HT1080 (cell line): Measurements from ENCODE around the gene ACAA2. TPM values are rescaled to one million over a fixed set of nuclear protein-coding genes. Genes with fewer than 3 reads are reported as not detected.
"Not testable (repeated sequence)": the region's sequence is repeated elsewhere in the genome, so short reads cannot be mapped to it uniquely, and the experiment has no call there.

Experiments used
- DNase-seq: peaks from one replicate; pipeline ENCODE4 v3.0.0-alpha.2; 2015; ENCODE audit warnings: low read depth
- total RNA-seq: library from RNA; depleted of rRNA; stranded (reverse); fragments of >200 nt; shearing (Covaris generic); gene quantifications from 2 replicates; pipeline ENCODE4 v1.2.3, GENCODE V29; 2014

The ACAA2 gene
- total RNA-seq, 1 experiment from 2014 or later: 36.7 TPM

- peak; percentile 28 for DNase-seq
Observed at GRCh38 chr18:49812286-49813068, 856 bp downstream of the ACAA2 start.

DNA sequence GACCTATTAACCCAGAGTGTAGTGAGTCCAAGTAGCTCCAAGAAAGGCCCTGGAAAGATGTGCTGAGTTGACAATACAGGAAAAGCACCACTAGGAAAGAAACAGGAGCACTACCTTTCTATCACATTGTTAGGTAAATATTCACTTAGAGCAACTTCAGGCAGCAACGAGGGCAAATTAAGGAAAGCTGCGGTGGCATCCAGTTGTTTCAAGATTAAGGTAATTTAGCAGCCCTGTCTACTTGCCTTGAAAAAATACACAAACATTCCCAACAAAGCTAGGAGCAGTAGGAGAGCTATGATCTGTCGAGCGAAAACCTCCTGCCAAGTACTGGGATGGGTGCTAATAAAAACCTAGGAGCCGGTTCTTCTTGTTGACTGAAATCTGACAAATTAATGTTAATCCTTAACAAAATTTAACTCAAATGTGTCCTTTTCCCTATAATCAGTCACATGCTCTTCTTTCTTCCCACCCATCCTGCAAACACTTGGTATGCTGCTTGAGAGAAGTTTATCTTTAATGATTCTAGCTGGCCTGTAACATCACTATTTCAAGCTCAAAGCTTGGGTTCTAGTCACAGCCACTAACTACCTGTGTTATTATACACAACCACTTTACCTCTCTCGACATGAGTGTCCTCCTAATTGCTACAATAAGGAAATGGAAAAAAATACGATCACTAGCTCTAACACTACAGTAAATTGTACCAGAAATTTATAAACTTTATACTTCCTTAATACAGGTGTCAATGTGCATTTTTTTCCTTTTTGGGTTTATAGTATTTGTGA lies 2.0 kb downstream of the ACAA2 start:
- no peak for DNase-seq

DNA sequence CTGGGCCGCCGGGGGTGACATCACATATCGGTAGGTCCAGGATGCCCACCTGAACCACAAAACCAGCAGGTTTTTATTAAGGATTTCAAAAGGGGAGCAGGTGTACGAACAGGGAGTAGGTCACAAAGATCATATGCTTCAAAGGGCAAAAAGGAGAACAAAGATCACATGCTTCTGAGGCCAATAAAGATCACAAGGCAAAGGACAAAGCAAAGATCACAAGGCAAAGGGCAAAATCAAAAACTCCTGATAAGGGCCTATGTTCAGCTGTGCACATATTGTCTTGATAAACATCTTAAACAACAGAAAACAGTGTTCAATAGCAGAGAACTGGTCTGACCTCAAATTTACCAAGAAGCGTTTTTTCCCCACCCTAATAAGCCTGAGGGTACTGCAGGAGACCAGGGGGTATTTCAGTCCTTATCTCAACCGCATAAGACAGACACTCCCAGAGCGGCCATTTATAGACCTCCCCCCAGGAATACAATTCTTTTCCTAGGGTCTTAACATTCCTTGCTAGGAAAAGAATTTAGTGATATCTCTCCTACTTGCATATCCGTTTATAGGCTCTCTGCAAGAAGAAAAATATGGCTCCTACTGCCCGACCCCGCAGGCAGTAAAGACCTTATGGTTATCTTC lies 4.7 kb downstream of the ACAA2 start:
- not testable (repeated sequence) for DNase-seq

DNA sequence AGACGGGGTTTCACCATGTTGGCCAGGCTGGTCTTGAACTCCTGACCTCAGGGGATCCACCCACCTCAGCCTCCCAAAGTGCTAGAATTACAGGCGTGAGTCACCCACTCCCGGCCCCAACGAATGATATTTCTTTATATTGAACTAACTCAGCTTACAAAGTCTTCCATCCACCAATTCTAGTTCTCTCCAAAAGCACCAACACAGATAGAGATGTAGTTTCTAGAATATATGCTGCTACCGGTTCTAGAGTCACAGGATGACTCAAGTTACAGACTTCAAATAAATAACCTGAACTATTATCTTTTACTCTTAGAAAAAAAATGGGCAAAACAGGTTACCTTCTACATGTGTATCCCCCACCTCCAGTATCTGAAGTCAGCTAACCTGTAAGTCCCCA lies 9.2 kb downstream of the ACAA2 start:
- no peak for DNase-seq

GRCh38 chr18:49802623-49803022 lies 10.7 kb downstream of the ACAA2 start:
- no peak for DNase-seq

GRCh38 chr18:49800491-49800890 lies 12.8 kb downstream of the ACAA2 start:
- DNase-seq: not testable (repeated sequence)

DNA sequence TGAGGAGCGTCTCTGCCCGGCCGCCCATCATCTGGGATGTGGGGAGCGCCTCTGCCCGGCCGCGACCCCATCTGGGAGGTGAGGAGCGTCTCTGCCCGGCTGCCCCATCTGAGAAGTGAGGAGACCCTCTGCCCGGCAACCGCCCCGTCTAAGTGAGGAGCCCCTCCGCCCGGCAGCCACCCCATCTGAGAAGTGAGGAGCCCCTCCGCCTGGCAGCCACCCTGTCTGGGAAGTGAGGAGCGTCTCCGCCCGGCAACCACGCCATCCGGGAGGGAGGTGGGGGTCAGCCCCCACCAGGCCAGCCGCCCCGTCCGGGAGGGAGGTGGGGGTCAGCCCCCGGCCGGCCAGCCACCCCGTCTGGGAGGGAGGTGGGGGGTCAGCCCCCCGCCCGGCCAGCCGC lies 13.5 kb downstream of the ACAA2 start:
- not testable (repeated sequence) for DNase-seq

DNA sequence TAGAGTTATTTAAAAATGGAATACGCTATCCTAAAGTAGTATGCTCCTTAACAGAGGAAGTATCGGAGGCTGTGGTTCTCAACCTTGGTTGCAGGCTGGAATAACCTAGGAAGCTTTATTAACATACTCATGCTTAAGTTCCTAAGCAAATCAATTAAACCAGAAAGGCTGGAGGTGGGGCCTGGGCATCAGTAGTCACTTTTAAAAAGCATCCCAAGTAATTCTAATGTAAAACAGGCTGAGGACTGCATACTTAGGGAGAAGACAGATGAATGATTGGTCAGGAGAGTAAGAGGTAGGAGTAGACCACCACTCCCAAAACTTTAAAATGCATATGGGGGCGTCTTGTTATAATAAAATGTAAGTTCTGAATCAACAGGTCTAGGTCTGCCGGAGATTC lies 15.3 kb downstream of the ACAA2 start:
- DNase-seq: no peak

DNA sequence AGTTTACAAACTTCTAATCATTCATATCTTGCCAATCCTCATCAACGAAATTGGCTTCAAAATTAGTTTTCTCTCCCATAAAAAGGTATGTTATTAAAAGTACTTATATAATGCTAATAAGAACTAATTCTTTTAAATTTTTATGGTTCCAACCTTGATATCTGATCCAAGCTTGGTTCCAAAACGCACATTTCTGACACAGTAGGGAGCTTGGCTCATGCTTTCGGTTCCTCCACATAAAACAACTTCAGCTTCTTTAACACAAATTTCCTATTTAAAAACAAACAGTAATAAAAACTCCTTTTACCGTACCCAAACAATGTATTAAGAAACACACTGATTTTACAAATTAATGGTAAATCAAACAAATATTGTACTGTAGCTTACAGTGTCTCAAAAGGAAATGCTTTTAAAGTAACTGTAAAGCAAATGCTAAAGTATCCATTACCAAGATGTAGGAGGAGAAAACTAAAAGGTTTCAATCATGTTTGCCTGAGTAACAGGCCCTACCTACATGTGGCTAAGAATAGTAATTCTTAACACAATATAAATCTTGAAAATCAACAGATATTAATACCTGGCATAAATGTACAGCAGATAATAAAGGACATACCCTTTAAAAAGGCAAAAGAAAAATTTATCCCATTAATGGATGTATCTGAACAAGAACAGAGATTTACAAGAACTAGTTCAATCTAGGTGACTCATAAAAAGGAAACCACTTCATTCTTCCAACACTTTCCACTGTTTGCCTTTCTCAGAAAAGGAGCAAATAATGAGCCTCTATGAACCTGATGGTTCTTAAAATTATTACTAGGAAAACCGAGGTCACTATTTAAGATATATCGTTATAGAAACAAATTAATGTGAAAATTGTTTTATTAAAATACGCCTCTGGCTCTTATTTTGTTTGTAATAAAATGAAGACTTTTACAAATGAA lies 17.5 kb downstream of the ACAA2 start:
- peak; percentile 32 for DNase-seq

GRCh38 chr18:49794743-49795142 lies 18.6 kb downstream of the ACAA2 start:
- no peak for DNase-seq

GRCh38 chr18:49789560-49790134 lies 23.7 kb downstream of the ACAA2 start:
- not testable (repeated sequence) for DNase-seq

DNA sequence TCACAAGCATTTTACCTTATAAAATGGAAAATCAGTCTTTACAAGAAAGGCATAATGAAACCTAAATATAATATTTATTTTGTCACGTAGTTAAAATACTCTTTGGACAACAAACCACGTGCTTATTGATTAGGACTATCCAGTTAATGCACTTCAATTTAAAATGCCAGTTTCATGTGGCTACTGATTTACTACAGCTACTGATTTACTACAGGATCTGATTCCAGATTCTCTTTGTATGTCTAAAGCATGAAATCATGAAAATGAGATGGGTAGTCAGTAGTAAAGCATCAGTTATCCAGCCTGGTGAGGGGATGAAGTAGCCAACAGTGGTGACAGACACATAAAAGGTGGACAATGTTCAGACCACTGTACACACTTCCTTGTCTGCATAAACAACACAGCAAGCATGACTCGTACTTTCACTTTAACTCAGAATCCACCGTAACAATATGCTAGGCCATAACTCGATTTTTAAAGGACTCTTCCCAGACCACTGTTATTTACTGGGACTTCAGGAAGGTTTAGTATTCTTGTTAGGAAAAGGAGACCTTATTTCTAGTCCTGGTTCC lies 24.9 kb downstream of the ACAA2 start:
- DNase-seq: peak; percentile 30

- DNase-seq: no peak
Observed at GRCh38 chr18:49786019-49786720, 27.2 kb downstream of the ACAA2 start.

- DNase-seq: peak; percentile 26
Observed at GRCh38 chr18:49784427-49785185, 28.7 kb downstream of the ACAA2 start.

GRCh38 chr18:49783631-49784030 lies 29.7 kb downstream of the ACAA2 start:
- DNase-seq: not testable (repeated sequence)

DNA sequence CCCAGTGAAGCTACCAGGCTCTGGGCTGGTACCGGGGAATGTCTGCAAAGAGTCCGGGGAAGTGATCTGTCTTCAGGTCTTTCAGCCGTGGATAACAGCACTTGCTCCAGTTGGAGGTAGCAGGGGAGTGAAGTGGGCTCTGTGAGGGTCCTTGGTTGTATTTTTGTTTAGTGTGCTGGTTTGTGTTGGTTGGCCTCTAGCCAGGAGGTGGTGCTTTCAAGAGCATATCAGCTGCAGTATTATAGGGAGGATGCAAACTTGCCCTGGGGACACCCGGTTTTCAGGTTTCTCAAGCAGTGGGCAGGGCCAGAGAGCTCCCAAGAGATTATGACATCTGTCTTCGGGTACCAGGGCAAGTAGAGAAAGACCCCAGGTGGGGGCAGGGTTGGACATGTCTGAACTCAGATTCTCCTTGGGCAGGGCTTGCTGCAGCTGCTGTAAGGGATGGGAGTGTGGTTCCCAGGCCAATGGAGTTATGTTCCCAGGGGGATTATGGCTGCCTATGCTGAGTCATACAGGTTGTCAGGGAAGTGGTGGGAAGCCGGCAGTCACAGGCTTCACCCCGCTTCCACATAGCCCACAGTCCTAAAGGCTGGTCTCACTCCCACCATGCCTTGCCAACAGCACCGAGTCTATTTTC lies 34.4 kb downstream of the ACAA2 start:
- DNase-seq: peak; percentile 80

DNA sequence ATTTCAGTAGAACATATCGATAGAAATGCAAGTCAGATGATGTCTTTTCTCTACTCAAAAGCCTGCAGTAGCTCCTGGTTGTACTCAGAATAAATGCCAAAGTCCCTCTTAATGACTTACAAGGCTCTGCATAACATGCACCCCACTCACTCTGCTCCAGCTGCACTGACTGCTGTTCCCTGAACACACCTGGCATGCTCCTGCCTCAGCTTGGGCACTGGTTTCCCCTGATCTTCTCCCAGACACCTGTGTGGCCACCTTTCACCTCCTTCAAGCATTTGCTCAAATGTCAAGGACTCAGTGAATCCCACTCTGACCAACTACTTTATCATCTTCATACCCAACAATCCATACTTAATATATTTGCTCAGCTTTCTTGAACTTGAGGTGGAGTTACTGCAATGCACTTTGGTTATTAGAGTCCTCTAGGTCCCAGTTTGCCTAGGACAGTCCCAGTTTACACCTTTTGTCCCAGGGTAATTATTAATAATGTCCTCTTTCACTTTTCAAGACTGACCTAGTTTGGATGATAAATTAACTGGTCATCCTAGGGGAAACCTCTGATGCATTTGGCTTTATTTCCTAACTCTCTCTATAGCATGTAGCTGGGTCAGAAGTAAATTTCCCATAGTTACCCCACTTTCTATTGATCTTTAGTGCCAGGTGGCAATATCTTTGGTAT lies 44.1 kb downstream of the ACAA2 start:
- no peak for DNase-seq

DNA sequence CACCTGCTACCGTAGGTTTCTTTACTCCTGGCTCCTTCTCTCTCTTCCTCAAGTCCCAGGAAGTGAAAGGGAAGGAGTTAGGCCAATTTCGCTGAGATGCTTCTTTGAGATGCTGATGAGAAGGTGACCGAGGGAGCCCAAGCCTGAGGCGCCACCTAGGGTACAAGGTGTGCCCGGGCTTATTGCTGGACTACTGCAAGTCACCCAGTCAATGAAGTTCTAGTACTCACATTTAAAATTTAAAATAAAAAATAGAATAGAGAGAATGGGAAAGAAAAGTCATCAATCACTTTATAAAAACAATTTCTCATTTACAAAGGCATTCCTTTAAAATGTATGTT lies 45.3 kb downstream of the ACAA2 start:
- DNase-seq: peak; percentile 65
